GM18526 (cell line): ENCODE results near the gene FXYD1.

Experiments
- POLR2A ChIP-seq: IDR thresholded peaks from 3 replicates; pipeline ENCODE4 v1.6.1; 2011; ENCODE audit not compliant: insufficient read length; ENCODE audit errors: extremely low read depth

The FXYD1 gene

GRCh38 chr19:35130761-35131720 lies 7.6 kb upstream of the FXYD1 start:
- no peak for TF ChIP-seq POLR2A

GRCh38 chr19:35132254-35132653 lies 6.4 kb upstream of the FXYD1 start:
- TF ChIP-seq POLR2A = no peak

GRCh38 chr19:35133826-35134225 lies 4.8 kb upstream of the FXYD1 start:
- no peak for TF ChIP-seq POLR2A

GRCh38 chr19:35134601-35135242 lies 3.9 kb upstream of the FXYD1 start, which contains the start of gene LGI4:
TSS of gene LGI4 (minus strand) at chr19:35135059. CDS start at chr19:35134680, 379 bp downstream.
- no peak for TF ChIP-seq POLR2A

GRCh38 chr19:35135389-35135909 lies 3.2 kb upstream of the FXYD1 start:
- no peak for TF ChIP-seq POLR2A

GRCh38 chr19:35136231-35136630 lies 2.4 kb upstream of the FXYD1 start:
- TF ChIP-seq POLR2A = no peak

- no peak for TF ChIP-seq POLR2A
These were observed 1.5 kb upstream of the FXYD1 start for GRCh38 chr19:35136977-35137702.

- TF ChIP-seq POLR2A = no peak
These were observed 1.8 kb downstream of the FXYD1 start for GRCh38 chr19:35140207-35140961.

GRCh38 chr19:35140962-35141836 lies 2.6 kb downstream of the FXYD1 start:
- TF ChIP-seq POLR2A = no peak

GRCh38 chr19:35141837-35142605 lies 3.4 kb downstream of the FXYD1 start:
- no peak for TF ChIP-seq POLR2A

GRCh38 chr19:35142606-35143230 lies 4.1 kb downstream of the FXYD1 start:
- no peak for TF ChIP-seq POLR2A

- no peak for TF ChIP-seq POLR2A
These were observed 4.6 kb downstream of the FXYD1 start, which contains the start of gene FXYD7 for GRCh38 chr19:35143231-35143715. TSS of gene FXYD7 (plus strand) at chr19:35143255. CDS start at chr19:35143334, 79 bp downstream.
